Lower leg skin (tissue), 3 donors: Measurements from ENCODE around the gene RGS10.

Experiments
- CTCF ChIP-seq, 3 donors: fragments of 450-650 bp; IDR thresholded peaks; one replicate each; pipeline ENCODE4 v1.5.1; 2016; ENCODE audit warnings: antibody characterized with exemption in 3 of 3, mild to moderate bottlenecking in 3 of 3, moderate library complexity in 2 of 3
- POLR2A ChIP-seq, 2 donors: fragments of 450-650 bp; IDR thresholded peaks; one replicate each; pipeline ENCODE4 v1.6.1; 2016 to 2017; ENCODE audit warnings: antibody characterized with exemption in 2 of 2, mild to moderate bottlenecking in 1 of 2, moderate library complexity in 1 of 2

- no peak for TF ChIP-seq CTCF (IDR thresholded peaks at IDR 0.05)
- TF ChIP-seq POLR2A (IDR thresholded peaks at IDR 0.05): no peak
These were observed 77.4 kb downstream of the RGS10 start for GRCh38 chr10:119465085-119465484.
